Muscle of arm (tissue), 12 donors: ENCODE data around the gene DPM3. TPM values are rescaled to one million over a fixed set of nuclear protein-coding genes. Genes with fewer than 3 reads are reported as not detected.
"Not testable (repeated sequence)": the region's sequence is repeated elsewhere in the genome, so short reads cannot be mapped to it uniquely, and the experiment has no call there.

Source experiments
- DNase-seq: peaks from one replicate; pipeline ENCODE4 v3.0.0-alpha.2; 2013
- polyA plus RNA-seq, 12 donors: library from polyadenylated mRNA; unstranded; fragments of 120-200 nt; gene quantifications; one replicate each; pipeline ENCODE4 v1.2.1, GENCODE V29; 2013; ENCODE audit not compliant: insufficient read length in 12 of 12

DPM3 gene
- polyA plus RNA-seq, 12 donors: 13.2 to 24.3 (median 17.5) TPM; not detected in 2

GRCh38 chr1:155166051-155166470, 25.7 kb upstream of the DPM3 start:
- no peak for DNase-seq

- not testable (repeated sequence) for DNase-seq
These were observed 24.3 kb upstream of the DPM3 start for GRCh38 chr1:155164625-155165024.

- DNase-seq: not testable (repeated sequence)
These were observed 23.5 kb upstream of the DPM3 start for GRCh38 chr1:155163785-155164184.

- DNase-seq: not testable (repeated sequence)
These were observed 22.3 kb upstream of the DPM3 start for GRCh38 chr1:155162631-155163030.

- DNase-seq: no peak
These were observed 19.8 kb upstream of the DPM3 start for GRCh38 chr1:155160128-155160527.

GRCh38 chr1:155158991-155159390, 18.7 kb upstream of the DPM3 start:
- no peak for DNase-seq

- not testable (repeated sequence) for DNase-seq
These were observed 15.8 kb upstream of the DPM3 start for GRCh38 chr1:155155996-155156643.

GRCh38 chr1:155145491-155145890, 5.2 kb upstream of the DPM3 start:
- DNase-seq: no peak

GRCh38 chr1:155141749-155142148, 1.4 kb upstream of the DPM3 start:
- DNase-seq: no peak

- DNase-seq: no peak
These were observed 261 bp upstream of the DPM3 start for GRCh38 chr1:155140630-155140953.

GRCh38 chr1:155137154-155137949, 3.0 kb downstream of the DPM3 start:
- DNase-seq: no peak

GRCh38 chr1:155136748-155137147, 3.6 kb downstream of the DPM3 start:
- DNase-seq: no peak

GRCh38 chr1:155135415-155136028, 4.8 kb downstream of the DPM3 start, which contains the start of gene SLC50A1:
Gene SLC50A1, plus strand, starts transcription at chr1:155135852. Its CDS starts 60 bp downstream, at chr1:155135912.
- DNase-seq: peak; percentile 96

GRCh38 chr1:155134880-155135414, 5.4 kb downstream of the DPM3 start:
- DNase-seq: peak; percentile 85

GRCh38 chr1:155134322-155134721, 6.0 kb downstream of the DPM3 start:
- no peak for DNase-seq

- DNase-seq: no peak
These were observed 6.5 kb downstream of the DPM3 start for GRCh38 chr1:155133799-155134281.

GRCh38 chr1:155131856-155132255, 8.5 kb downstream of the DPM3 start:
- no peak for DNase-seq

- DNase-seq: no peak
These were observed 9.0 kb downstream of the DPM3 start for GRCh38 chr1:155131285-155131684.

GRCh38 chr1:155130272-155131006, 9.9 kb downstream of the DPM3 start:
- no peak for DNase-seq

GRCh38 chr1:155128755-155129473, 11.4 kb downstream of the DPM3 start:
- DNase-seq: no peak
